Left lobe of liver (tissue), 2 donors: ENCODE data around the gene PDE5A. TPM values are rescaled to one million over a fixed set of nuclear protein-coding genes. Genes with fewer than 3 reads are reported as not detected.
"Not testable (repeated sequence)": the region's sequence is repeated elsewhere in the genome, so short reads cannot be mapped to it uniquely, and the experiment has no call there.

Experiments
- ATAC-seq: fragments of 200-7000 bp; cut with Tn5 transposase; one replicate; pipeline ENCODE4 v1.9.1; 2020; ENCODE audit warnings: mild to moderate bottlenecking, moderate library complexity
- DNase-seq: peaks from one replicate; pipeline ENCODE4 v3.0.0-alpha.2; 2020; ENCODE audit warnings: low spot score
- total RNA-seq: library from RNA; stranded (reverse); gene quantifications from one replicate; pipeline ENCODE4 v1.2.1, GENCODE V29; 2021
- donor health status: DM: no; HTN: no; CAD: no; lungs with moderate emphysema.
- donor health status: DM: no; HTN: yes; CAD: no.

PDE5A gene
- total RNA-seq, 1 donor from 2014 or later, result 0.53 TPM

DNA sequence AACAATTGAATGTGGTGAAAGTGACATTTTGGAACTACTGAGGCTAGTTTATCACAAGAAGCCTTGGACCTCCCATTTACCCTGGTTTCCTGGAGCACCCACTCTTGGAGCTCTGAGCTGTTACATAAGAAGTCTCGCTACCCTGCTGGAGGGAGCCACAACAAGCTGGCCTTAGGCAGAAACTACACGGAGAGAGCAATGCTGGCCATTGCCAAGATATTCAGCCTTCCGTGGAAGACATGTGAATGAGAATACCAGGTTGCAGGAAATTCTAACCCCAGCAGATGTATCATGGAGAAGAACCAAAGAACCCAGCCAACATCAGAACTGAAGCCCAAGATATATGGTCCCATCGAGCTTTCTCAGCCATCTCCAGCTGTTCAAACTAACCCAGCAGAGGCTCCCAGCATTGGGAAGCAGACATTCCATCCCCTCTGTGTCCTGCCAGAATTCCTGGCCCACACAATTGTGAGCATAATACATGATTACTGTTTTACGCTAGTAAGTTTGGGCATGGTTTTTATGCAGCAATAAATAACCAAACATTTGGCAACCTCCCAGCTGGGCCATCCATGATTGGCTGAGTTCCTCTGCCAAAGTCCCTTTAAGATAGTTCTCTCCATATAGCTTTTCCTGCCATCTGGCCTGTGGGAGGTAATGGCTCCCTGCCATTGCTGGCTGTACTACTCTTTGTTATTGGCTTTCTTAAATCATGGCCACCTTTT lies 17.9 kb upstream of the PDE5A start:
- peak; percentile 65 for ATAC-seq
- DNase-seq, result peak; percentile 62

DNA sequence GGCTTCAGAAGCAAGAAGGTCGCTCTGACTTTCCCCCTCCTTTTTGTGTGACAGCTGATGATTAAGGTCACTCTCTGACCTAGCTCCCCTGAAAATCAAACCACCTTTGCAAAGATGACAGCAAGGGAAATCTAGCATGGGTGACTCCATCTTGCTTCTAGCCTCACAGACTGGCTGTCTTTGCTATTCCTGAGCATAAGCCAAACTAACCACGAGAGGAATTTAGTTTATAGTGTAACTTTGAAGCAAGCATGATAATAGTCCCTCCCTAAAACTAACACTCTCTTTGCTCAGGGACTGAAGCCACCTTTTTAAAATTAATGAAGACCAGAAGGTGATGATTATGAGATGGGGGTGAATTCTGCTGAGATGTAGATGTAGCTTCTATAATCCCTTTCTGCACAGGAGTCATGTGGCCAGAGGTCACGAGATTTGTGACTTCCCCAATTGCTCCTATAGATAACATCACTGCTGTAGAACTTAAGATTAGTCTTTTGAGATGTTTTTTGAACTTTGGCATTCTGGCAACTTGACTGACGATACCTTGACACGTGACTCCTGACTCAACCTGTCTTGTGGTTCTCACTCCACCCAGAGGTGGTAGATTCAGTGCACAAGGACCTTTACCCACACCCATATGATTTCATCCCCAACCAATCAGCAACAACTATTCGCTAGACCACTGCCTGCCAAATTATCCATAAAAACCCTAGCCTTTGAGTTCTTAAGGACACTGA lies 14.9 kb upstream of the PDE5A start:
- no peak for ATAC-seq
- no peak for DNase-seq

DNA sequence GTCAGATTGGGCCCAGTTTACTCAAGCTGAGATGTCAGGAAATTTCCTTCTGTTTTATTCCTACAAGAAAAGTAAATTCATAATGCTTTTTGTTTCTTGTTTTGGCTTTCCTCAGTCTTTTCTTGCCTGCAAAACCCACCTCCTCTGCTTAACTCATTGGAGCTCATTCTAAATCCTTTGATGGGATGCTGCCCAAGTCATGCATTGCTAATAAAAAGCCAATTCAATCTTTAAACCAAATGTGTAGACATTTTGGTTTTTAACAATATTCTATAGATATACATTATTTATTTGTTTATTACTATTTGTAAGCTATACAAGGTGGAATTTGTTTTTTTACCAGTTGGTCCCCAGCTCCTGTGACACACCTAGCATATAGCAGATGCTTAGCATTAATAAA lies 13.2 kb upstream of the PDE5A start:
- ATAC-seq, result no peak
- no peak for DNase-seq

DNA sequence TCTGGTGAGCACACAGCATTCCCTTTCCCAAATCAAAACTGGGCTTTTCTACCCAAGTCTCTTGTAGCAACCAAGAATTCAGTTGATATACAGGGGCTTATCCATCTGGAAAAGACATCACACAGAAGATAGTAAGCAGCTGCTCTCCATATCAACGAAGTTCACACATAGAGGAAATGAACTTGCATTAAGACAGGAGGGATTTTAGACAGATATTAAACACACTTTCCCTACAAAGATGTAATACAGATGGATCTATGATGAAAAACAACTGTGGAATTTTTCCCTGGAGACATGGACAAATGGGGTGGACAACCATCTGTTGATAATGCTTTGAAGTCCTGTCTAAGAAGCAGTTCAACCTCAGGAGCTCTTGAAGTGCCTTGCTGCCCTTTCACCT lies 9.8 kb upstream of the PDE5A start:
- ATAC-seq (no peak), DNase-seq (no peak)

DNA sequence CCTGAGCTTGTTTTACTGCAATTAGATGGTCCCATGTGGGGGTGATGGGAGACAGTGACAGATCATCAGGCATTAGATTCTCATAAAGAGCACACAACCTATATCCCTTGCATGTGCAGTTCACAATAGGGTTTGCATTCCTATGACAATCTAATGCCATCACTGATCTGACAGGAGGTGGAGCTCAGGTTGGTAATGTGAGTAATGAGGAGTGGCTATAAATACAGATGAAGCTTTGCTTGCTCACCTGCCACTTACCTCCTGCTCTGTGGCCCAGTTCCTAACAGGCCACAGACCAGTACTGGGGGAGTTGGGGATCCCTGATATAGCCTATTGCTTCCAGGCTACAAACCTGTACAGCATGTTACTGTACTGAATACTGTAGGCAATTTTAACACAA lies 8.2 kb upstream of the PDE5A start:
- not testable (repeated sequence) for DNase-seq, ATAC-seq

DNA sequence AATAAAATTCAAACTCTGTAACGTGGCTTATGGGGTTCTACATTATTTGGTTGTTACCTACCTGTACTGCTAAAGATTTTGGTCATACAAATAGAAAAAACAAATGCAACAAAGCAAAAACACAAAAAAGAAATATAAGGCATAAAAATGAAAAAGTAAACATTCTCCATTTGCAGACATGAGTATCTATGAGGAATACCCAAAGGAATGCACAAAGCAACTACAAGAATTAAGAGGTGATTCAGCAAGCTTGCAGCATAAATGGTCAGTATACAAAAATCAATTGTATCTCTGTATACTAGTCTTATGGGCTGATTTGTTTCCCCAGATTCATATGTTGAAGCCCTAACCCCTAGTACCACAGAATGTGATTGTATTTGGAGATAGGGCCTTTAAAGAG lies 3.6 kb upstream of the PDE5A start:
- DNase-seq (no peak), ATAC-seq (no peak)

DNA sequence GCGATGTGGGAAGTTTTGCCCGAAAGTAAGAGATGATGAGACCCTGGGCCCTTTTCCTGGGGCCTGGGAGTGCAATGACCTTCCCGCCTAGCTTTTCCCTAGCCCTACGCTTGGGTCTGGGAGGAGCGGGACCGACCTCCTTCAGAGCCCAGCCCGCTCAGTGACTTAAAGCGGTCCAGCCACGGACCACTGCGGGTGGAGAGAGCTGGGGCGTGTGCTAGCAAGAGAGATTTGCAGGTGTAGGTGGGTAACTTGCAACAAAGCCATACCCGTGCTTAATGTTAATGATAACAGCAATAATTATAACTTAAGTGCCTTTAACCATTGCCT lies 503 bp upstream of the PDE5A start:
- no peak for DNase-seq
- ATAC-seq, result peak; percentile 32

DNA sequence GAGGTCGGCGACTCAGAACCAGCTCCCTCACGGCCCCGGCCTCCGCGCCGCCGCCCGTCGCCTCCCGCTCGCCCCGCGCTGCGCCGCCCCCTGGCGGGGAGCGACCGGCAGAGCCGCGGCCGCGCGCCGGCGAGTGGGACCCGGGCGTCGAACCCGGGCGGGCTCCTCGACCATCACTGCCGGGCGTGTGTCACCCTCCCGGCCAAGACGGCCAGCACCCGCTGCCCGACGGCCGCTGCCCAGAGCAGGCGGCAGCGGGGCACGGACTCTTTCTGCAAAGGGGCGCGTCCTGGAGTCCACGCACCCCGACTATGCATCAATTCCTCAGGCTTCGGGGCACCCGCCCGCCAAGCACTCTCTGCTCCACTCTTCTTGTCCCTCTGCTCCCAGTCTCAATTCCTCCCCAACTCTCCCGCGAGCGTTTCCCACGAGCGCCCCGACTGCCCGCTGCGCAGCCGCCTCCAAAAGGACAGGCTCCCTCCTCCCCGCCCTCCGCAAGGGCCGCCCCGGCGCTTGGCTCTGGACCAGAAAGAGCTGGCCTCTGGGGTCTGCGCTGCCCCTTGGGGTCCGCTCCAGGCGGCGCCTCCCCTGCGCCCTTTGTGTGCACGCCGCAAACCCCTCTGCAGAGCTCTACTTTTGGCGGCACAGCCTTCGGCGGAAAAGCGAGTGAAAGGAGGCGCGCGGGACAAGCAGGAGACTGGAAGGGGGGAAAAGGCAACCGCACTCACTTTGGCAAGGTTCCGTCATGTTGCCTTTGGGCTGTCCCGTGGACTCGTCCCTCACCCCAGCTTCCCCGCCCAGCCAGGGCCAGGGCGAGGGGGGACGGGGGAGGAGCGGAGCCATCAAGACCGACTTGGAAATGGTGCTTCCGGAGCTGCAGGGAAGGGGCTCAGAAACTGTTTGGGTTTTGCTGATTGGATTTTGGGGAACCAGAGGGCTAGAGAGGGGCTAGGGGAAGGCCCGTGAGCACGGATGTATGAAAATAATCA lies 1.0 kb downstream of the PDE5A start:
- peak; percentile 55 for DNase-seq
- ATAC-seq, result peak; percentile 76

DNA sequence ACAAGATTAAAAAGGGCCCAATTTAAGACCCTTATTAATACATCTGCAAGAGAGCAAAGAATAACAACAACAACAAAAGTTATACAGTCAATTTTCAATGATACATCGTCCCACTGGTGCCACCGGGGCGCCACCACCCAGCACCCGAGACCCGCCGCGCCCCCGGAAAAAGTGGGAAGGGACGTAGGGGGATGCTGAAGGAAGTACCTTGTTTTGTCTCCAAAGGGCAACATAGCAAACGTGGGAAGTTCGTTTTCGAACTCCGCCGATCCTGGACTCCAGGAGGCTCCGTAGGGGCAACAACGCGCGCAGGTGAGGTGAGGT lies 1.7 kb downstream of the PDE5A start:
- no peak for ATAC-seq
- DNase-seq, result no peak

DNA sequence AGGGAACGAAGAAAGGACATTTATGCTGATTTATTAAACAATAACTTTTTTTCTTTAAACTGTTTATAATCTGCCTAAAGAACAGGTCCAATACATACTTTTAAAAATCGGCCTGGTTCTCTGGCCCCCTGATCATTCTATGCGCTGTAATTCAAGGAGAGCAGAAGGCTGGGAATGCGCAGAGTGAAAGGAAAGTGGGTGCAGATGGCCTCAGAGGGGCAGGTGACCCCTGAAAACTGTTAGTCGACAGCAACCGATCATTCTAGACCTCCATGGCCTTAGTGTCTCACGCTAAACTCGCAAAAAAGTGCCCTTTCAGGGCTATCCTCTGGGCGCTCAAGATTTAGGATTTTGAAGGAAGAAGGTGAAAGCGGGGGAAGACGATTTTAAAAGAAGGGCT lies 2.2 kb downstream of the PDE5A start:
- no peak for ATAC-seq
- DNase-seq, result no peak

DNA sequence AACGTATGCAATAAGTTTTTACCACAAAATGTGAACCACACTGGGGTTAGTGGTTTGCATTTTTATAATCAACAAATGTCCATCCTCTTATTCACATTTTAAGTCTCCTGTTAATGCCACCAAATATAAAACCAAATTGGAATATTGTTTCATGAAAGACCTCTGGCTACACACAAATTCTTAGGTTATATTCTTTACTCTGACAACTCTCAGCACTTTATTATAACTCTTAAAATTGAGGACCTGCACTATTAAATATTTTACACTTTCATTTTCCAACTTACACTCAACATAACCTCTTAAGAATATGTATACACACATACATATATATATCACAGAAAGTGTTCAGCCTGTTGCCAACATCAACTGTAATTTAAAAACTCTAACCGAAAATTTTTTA lies 2.8 kb downstream of the PDE5A start:
- no peak for ATAC-seq
- no peak for DNase-seq

DNA sequence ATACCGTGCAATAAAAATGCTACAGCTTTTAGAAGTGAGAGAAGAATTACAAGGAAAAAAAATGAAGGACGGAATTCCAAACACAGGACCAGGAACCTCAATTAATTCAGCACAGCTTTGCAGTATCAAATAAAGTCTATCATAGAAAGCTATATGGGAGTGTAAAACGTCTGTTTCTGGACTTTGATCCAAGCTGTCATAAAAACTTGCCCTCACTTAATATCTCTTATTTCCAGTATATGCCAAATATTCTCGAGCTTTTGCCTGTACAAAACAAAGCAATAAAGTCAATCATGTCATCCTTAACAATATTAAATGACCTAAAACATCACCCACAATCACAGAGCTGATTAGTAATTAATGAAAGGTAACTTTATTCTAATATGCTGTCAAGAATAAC lies 4.2 kb downstream of the PDE5A start:
- DNase-seq, result no peak
- ATAC-seq, result no peak

DNA sequence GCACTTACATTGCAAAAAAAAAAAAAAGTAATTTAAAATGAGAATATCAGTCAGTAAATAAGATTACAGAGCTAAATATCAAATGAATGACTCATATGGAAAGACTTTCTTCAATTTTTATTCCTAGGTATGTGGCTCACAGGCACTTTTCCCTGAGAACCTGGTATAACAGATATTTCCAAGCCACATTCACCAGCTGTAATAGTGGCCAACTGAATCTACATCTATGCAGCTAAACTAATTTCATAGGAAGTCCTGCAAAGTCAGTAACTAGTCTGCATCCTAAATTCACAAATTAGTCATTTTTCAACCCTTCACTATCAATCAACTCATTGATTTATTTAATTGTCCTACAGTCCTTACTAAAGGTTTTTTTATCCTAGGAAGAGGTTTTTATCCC lies 5.6 kb downstream of the PDE5A start:
- ATAC-seq, result no peak
- no peak for DNase-seq

DNA sequence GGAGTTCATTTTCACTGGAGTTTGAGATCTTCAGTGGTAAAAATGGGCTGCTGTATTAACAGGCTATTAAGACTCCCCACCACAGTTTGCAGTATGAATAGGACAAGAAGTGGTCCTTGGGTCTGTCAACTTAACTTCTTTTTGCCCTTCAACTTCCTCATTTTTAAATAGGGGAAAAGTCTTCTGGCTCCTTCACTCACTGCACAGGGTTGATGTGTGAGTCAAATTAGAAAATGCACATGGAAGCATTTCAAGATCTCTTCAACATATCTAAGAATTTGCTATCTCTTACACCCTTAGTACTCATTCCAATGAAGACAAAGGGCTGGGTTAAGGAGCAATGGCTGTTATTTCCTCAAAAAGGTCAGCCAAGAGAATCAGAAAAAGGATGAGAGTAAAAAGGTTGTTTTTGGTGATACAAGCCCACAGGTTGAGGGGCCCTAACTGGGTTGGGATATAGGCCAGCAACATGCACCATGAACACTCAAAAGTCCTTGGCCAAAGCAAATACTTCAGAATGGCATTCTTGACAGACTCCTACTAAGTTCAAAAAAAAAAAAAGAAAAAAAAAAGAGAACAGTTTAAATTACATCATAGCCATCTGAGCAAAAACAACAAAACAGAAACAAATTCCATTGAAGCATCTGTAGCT lies 13.4 kb downstream of the PDE5A start:
- ATAC-seq, result no peak

DNA sequence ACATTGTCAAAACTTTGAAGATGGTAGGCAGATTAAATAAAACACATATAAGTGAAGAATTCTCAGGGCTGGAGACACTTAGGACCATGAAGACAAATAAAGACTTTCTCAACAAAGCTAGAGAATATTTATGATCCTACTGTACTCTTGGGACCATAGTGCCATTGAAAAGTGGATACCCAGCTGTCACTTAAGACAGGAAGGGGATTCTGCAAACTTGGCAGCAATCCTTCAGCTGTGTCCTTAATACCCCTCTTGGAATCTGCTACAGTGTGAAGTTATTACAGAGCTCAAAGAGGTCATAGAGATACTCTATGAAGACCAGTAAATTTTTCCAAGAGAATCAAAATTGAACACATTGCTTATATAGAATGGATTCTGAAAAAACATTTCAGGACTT lies 24.3 kb downstream of the PDE5A start:
- DNase-seq, result no peak
- ATAC-seq, result no peak

More for the DNA sequence above, 13.4 kb downstream of the PDE5A start:
- no peak for DNase-seq

DNA sequence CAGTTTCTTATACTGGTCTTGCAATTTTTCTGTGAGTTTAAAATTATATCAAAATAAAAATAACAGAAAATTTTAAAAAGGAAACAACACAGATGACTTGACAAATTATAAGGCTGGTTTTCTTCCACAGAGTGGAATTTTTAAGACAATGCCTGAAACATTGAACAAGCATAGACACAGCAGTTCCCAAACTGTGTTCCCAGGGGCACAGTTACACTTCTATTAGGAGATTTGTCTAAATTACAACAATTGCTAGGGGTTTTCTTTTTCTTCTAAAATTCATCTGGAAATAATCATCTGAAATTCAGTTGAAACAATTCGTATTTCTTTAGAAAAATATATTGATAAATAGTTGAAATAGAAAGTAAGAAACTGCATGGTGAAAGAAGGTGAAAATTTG lies 26.2 kb downstream of the PDE5A start:
- no peak for DNase-seq
- no peak for ATAC-seq

DNA sequence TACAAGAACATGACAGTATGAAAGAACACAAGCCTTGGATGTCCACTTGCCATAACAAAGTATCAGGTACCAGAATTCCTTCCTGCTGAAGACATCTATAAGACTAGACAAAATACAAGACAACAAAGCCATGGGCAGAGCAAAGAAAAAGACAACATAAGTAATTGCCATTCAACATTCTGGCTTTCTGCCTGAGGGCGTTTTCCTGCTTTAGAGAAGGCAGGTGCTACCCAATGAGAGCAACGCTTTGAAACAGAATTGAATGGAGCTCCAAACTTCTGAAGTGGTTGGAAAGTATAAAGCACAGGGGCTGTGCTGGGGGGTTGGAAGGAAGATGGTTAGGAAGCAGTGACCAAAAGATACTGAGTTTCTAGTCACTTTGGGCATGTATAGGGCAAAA lies 30.1 kb downstream of the PDE5A start:
- no peak for ATAC-seq

DNA sequence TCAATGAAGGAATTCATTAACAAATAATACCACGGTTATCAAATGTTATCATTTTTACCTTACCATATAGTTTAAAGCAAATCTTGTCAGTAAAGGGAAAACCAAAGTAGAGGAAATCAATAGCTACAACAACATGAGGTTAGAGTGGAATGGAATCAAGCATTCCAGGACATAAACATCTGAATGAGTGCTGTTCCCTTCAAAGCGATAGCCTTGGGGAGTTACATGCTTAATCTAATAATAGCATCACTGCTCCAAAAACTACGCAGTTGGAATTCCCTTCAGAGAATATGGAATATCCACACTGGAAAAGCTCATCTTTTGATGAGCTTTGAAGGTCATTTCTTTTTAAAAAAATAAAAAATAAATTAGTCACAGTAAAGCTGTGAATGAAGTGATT lies 31.2 kb downstream of the PDE5A start:
- ATAC-seq (no peak), DNase-seq (no peak)

More for the DNA sequence above, 30.1 kb downstream of the PDE5A start:
- no peak for DNase-seq

DNA sequence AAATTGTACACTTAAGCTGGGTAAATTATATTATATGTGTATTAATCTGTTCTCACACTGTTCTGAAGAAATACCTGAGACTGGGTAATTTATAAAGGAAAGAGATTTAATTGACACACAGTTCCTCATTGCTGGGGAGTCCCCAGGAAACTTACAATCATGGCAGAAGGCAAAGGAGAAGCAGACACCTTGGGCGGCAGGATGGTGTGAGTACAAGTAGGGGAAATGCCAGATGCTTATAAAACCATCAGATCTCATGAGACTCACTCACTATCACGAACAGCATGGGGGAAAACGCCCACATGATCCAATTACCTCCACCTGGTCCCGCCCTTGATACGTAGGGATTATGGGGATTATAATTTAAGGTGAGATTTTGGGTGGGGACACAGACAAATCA lies 34.9 kb downstream of the PDE5A start:
- no peak for DNase-seq
- no peak for ATAC-seq

DNA sequence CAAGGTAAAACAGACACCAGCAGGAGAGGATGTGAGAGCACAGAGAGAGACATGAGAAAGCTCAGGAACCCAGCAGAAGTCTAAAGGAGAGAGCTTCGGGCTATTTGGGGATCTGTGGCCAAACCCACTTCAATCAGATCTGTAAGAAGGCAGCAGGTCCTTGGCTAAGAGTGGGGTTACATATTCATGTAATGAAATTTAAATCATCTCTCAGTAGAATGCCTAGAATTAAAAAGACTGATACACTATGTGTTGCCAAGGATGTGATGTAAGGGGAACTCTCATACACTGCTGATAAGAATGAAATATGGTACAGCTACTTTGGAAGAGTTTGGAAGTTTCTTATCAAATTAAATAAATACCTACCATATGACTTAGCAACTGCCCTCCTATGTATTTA lies 35.8 kb downstream of the PDE5A start:
- ATAC-seq (no peak), DNase-seq (no peak)

DNA sequence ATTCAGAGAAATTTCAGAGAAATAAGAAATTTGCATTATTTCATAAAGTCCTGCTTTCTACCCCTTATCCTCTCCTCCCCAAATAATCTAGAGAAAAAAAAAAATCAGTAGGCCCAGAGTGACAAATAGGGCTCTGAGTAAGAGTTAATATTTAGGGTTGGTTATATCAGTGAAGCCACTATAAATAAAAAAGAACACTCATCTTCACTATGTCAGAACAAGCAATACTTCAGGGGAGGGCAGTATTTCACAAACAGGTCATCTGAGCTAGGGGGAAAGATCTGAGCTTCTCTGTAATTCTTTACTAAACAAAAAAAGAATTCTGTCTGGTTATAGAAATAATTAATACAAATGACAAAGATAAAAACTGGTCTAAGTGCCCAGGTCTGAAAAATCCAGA lies 39.4 kb downstream of the PDE5A start:
- ATAC-seq, result no peak
- DNase-seq, result no peak
